K562 (cell line): ENCODE measurements around the gene CACNA1A. TPM values are rescaled to one million over a fixed set of nuclear protein-coding genes. Genes with fewer than 3 reads are reported as not detected.

Experiments used
- ATAC-seq: fragments of 200-7000 bp; cut with Tn5 transposase; 3 replicates; pipeline ENCODE4 v1.9.1; 2020; ENCODE audit warnings: moderate library complexity
- BruUV-seq: library from RNA; stranded (reverse); fragments of 400-500 nt; replicated peaks from 2 replicates; lab custom pipeline; 2021; lab: Mats Ljungman, UMichigan
- CTCF ChIA-PET: fragments of 300-600 bp; formaldehyde crosslinking; extraction: SDS; loops from one replicate; lab custom pipeline; 2021; ENCODE audit warnings: low intra/inter-chr PET ratio; lab: Yijun Ruan, JAX
- POLR2A ChIA-PET: fragments of 300-600, 350-650 bp; sonication (Branson Sonifier 250); formaldehyde crosslinking; extraction: SDS; loops from one replicate; lab custom pipeline; 2021; ENCODE audit warnings: antibody characterized with exemption, inconsistent platforms; lab: Yijun Ruan, JAX
- DNase-seq, 4 experiments: peaks; one replicate each; pipeline versions ENCODE4 v3.0.0 to v3.0.0-alpha.2; 2011 to 2018; ENCODE audit warnings: low spot score in 3 of 4, mixed read lengths in 3 of 4; ENCODE audit errors: extremely low read depth in 1 of 4
- FAIRE-seq: peaks from 2 replicates; lab custom pipeline; 2011; peaks lifted over from hg19 to GRCh38; lab: Jason Lieb, UNC
- H2AFZ ChIP-seq: 2 replicates; pipeline ENCODE4 v1.6.0; 2011; ENCODE audit warnings: low read depth, low read length, control low read depth, inconsistent platforms
- H3K27ac ChIP-seq: fragments of 200-600 bp; 3 replicates; pipeline ENCODE4 v1.8.0; 2011; ENCODE audit warnings: low read depth, mild to moderate bottlenecking, control low read depth, inconsistent platforms, low read length, moderate library complexity, mixed read lengths; ENCODE audit errors: extremely low read depth
- H3K27me3 ChIP-seq, 2 experiments: fragments of 300-600 bp in 1 of 2; 2 replicates in 1 of 2; 3 replicates in 1 of 2; pipeline versions ENCODE4 v1.6.0 to v1.8.0; 2011; ENCODE audit warnings: inconsistent platforms in 2 of 2, low read length in 2 of 2, mild to moderate bottlenecking in 1 of 2, mixed read lengths in 1 of 2, moderate library complexity in 1 of 2; ENCODE audit not compliant: control insufficient read depth in 2 of 2, insufficient read depth in 2 of 2
- H3K36me3 ChIP-seq: fragments of 300-600 bp; 3 replicates; pipeline ENCODE4 v1.8.0; 2011; ENCODE audit warnings: mild to moderate bottlenecking, low read length, inconsistent platforms; ENCODE audit not compliant: control insufficient read depth, insufficient read depth
- H3K4me1 ChIP-seq, 2 experiments: fragments of 200-600 bp in 1 of 2; replicated peaks in 1 of 2; 2 replicates in 1 of 2; 3 replicates in 1 of 2; pipeline versions ENCODE4 v1.5.1 to v1.8.0; 2011; ENCODE audit warnings: inconsistent platforms in 2 of 2, low read length in 2 of 2, mild to moderate bottlenecking in 1 of 2, mixed read lengths in 1 of 2, moderate library complexity in 1 of 2; ENCODE audit not compliant: control insufficient read depth in 2 of 2, insufficient read depth in 2 of 2
- H3K4me2 ChIP-seq: 2 replicates; pipeline ENCODE4 v1.6.1; 2011; ENCODE audit warnings: low read length, control low read depth, inconsistent platforms, mixed read lengths; ENCODE audit not compliant: insufficient read depth
- H3K4me3 ChIP-seq: fragments of 200-600 bp; sonication (generic), shearing (Covaris generic); 2 replicates; pipeline ENCODE4 v1.5.1; 2016; ENCODE audit warnings: control low read depth, inconsistent platforms
- H3K79me2 ChIP-seq: fragments of 200-600 bp; 3 replicates; pipeline ENCODE4 v1.8.0; 2011; ENCODE audit warnings: low read length, inconsistent platforms; ENCODE audit not compliant: control insufficient read depth, insufficient read depth
- H3K9ac ChIP-seq, 2 experiments: 2 replicates each; pipeline versions ENCODE4 v1.6.0 to v1.6.1; 2011; ENCODE audit warnings: low read depth in 2 of 2, low read length in 2 of 2, control low read depth in 1 of 2, inconsistent platforms in 1 of 2, mild to moderate bottlenecking in 1 of 2, mixed read lengths in 1 of 2; ENCODE audit not compliant: insufficient read depth in 1 of 2
- H3K9me1 ChIP-seq: one replicate; pipeline ENCODE4 v1.6.0; 2011; ENCODE audit warnings: inconsistent platforms, mild to moderate bottlenecking, low read length, moderate library complexity; ENCODE audit not compliant: control insufficient read depth, insufficient read depth
- H3K9me3 ChIP-seq: replicated peaks from 2 replicates; pipeline ENCODE4 v1.5.1; 2011; ENCODE audit warnings: low read depth, low read length, inconsistent platforms; ENCODE audit not compliant: control insufficient read depth, insufficient read depth
- H4K20me1 ChIP-seq: replicated peaks from 2 replicates; pipeline ENCODE4 v1.6.1; 2011; ENCODE audit warnings: low read length, inconsistent platforms, mixed read lengths; ENCODE audit not compliant: control insufficient read depth, insufficient read depth
- ARNT ChIP-seq, 2 experiments: fragments of 450-650 bp; IDR thresholded peaks; 2 replicates each; pipeline ENCODE4 v1.6.1; 2016; ENCODE audit warnings: mild to moderate bottlenecking in 1 of 2
- ERF ChIP-seq: fragments of 450-650 bp; formaldehyde crosslinking; IDR thresholded peaks from 2 replicates; pipeline ENCODE4 v1.4.0; 2020; ENCODE audit warnings: mild to moderate bottlenecking, mixed read lengths
- MTA2 ChIP-seq: fragments of 450-650 bp; IDR thresholded peaks from 2 replicates; pipeline ENCODE4 v1.6.1; 2016; ENCODE audit warnings: low read depth
- NCOA1 ChIP-seq: fragments of 450-650 bp; IDR thresholded peaks from 2 replicates; pipeline ENCODE4 v1.6.1; 2016; ENCODE audit warnings: low read depth
- NFE2 ChIP-seq: IDR thresholded peaks from 2 replicates; pipeline ENCODE4 v1.6.1; 2014; ENCODE audit warnings: antibody characterized with exemption, low read depth
- POLR3G ChIP-seq: IDR thresholded peaks from 2 replicates; pipeline ENCODE4 v1.6.1; 2011; ENCODE audit not compliant: insufficient read length, insufficient replicate concordance; ENCODE audit errors: extremely low read depth
- RBBP5 ChIP-seq: fragments of 200-600 bp; sonication (generic); IDR thresholded peaks from 2 replicates; pipeline ENCODE4 v1.6.1; 2012; ENCODE audit warnings: borderline replicate concordance, mild to moderate bottlenecking, low read length, control low read depth, inconsistent platforms; ENCODE audit not compliant: insufficient read depth, poor library complexity, severe bottlenecking
- ZNF444 ChIP-seq: fragments of 250-450 bp; sonication (Bioruptor Pico); IDR thresholded peaks from 2 replicates; pipeline ENCODE4 v1.4.0; 2020; ENCODE audit warnings: mild to moderate bottlenecking, moderate library complexity
- ZNF780A ChIP-seq: fragments of 250-450 bp; sonication (Bioruptor Pico); IDR thresholded peaks from 2 replicates; pipeline ENCODE4 v1.5.0; 2021; ENCODE audit warnings: mild to moderate bottlenecking
- ZZZ3 ChIP-seq: fragments of 450-650 bp; IDR thresholded peaks from 2 replicates; pipeline ENCODE4 v1.6.1; 2016; ENCODE audit warnings: antibody characterized with exemption, mild to moderate bottlenecking, moderate library complexity
- WGBS: fragments of 100-300 bp; shearing (Covaris generic); methylation state at CpG from one replicate; pipeline ENCODE4 v1.1.6; 2016; ENCODE audit warnings: low coverage, mixed read lengths; ENCODE audit not compliant: insufficient coverage; ENCODE audit errors: missing lambda C conversion rate; 5-methylcytosine and 5-hydroxymethylcytosine counted together
- in situ Hi-C: fragments of 300-500 bp; cut with MboI; formaldehyde crosslinking; loops from 4 replicates; pipeline ENCODE4 v1.15.0; 2018; ENCODE audit warnings: inconsistent platforms, mixed read lengths
- intact Hi-C: fragments of 100-400 bp; cut with micrococcal nuclease; formaldehyde crosslinking; loops from 2 replicates; pipeline ENCODE4 v1.14.2; 2022
- polyA plus RNA-seq, 8 experiments: library from polyadenylated mRNA; depleted of rRNA in 4 of 8; stranded (reverse) in 5 of 8; unstranded in 3 of 8; fragments of >200 nt; fragmentation: Nextera tagmentation in 2 of 8; fragmentation: Illumina TruSeq in 1 of 8; extraction: Ambion mirVana in 2 of 8; extraction: Trizol in 1 of 8; gene quantifications; 2 replicates each; pipeline versions ENCODE4 v1.2.1 to v1.2.3, GENCODE V29; 2011 to 2014; ENCODE audit warnings: inconsistent platforms in 1 of 8, missing spikeins in 1 of 8
- total RNA-seq, 7 experiments: library from RNA; depleted of rRNA in 6 of 7; stranded (reverse); fragments of >200 nt in 6 of 7; fragmentation: Illumina TruSeq in 2 of 7; extraction: Trizol in 2 of 7; gene quantifications; 2 replicates each; pipeline versions ENCODE4 v1.2.1 to v1.2.3, GENCODE V29; 2011 to 2021; ENCODE audit warnings: low replicate concordance in 1 of 7
- TF ChIP-seq, protein P1 (sequence below): fragments of 250-450 bp; sonication (Bioruptor Pico); IDR thresholded peaks from 2 replicates; pipeline ENCODE4 v1.8.0; 2021; ENCODE audit warnings: moderate library complexity, mild to moderate bottlenecking, inconsistent platforms
- TF ChIP-seq, protein P2 (sequence below): fragments of 250-450 bp; sonication (Bioruptor Pico); IDR thresholded peaks from 2 replicates; pipeline ENCODE4 v1.8.0; 2021; ENCODE audit warnings: moderate library complexity, mild to moderate bottlenecking, inconsistent platforms

CACNA1A gene
- total and polyA plus RNA-seq, 9 of the 15 experiments (the other 6 are each of a cell fraction or from before 2014, with no cell fraction given) = 0.03 to 0.20 (median 0.09) TPM; not detected in 1

GRCh38 chr19:13189600-13189999, 316.7 kb downstream of the CACNA1A start:
- ATAC-seq (no peak), FAIRE-seq (no peak), DNase-seq (no peak)
- no TSS peak for BruUV-seq
- H3K36me3 ChIP-seq = no peaks in the 10 kb centered on the region
- no peaks in the 10 kb centered on the region for H4K20me1 ChIP-seq
- H3K9me1 ChIP-seq = no peaks in the 10 kb centered on the region
- no peaks in the 10 kb centered on the region for H3K27me3 ChIP-seq
- TF ChIP-seq MTA2 (no peak), NCOA1 (no peak), POLR3G (no peak), ERF (no peak), ARNT (IDR thresholded peaks at IDR 0.05) (no peak), NFE2 (no peak), RBBP5 (no peak), ZNF780A (CRISPR knock-in tag) (no peak), ZZZ3 (no peak), ZNF444 (CRISPR knock-in tag) (no peak)
- TF ChIP-seq, protein P1, sequence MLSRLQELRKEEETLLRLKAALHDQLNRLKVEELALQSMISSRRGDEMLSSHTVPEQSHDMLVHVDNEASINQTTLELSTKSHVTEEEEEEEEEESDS = no peak
- TF ChIP-seq, protein P2, sequence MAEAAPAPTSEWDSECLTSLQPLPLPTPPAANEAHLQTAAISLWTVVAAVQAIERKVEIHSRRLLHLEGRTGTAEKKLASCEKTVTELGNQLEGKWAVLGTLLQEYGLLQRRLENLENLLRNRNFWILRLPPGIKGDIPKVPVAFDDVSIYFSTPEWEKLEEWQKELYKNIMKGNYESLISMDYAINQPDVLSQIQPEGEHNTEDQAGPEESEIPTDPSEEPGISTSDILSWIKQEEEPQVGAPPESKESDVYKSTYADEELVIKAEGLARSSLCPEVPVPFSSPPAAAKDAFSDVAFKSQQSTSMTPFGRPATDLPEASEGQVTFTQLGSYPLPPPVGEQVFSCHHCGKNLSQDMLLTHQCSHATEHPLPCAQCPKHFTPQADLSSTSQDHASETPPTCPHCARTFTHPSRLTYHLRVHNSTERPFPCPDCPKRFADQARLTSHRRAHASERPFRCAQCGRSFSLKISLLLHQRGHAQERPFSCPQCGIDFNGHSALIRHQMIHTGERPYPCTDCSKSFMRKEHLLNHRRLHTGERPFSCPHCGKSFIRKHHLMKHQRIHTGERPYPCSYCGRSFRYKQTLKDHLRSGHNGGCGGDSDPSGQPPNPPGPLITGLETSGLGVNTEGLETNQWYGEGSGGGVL (CRISPR knock-in tag) = no peak
- no peak overlapping the region for H3K4me3 ChIP-seq
- in situ Hi-C loops (no loop called here), intact Hi-C loops (no loop called here)
- POLR2A ChIA-PET = interaction anchor here (1.0 to 1.1 kb wide), 2 partner anchors 34 to 37 kb away, joined by 4 read pairs; no protein-coding TSS in a partner anchor
- H3K9me3 ChIP-seq = no peaks in the 10 kb centered on the region
- H3K79me2 ChIP-seq = no peaks in the 10 kb centered on the region
- no peak overlapping the region for H3K4me2 ChIP-seq
- H3K4me1 ChIP-seq = peaks cover 0 to 6% of the 10 kb centered on the region in 2 experiments; a peak in 2 of 5 replicates
- no peak overlapping the region for H2AFZ ChIP-seq
- H3K9ac ChIP-seq = no peak overlapping the region
- H3K27ac ChIP-seq = no peak overlapping the region
- WGBS = 60% methylated on average over 3 of the region's 4 CpGs
- CTCF ChIA-PET = no interaction called here
